Head of caudate nucleus (tissue), 42 donors: ENCODE results near the gene TNIK.
"Not testable (repeated sequence)": the region's sequence is repeated elsewhere in the genome, so short reads cannot be mapped to it uniquely, and the experiment has no call there.

Experiments used
- DNase-seq, 42 donors: peaks; one replicate each; pipeline versions ENCODE4 v3.0.0 to v3.0.0-alpha.2; 2020 to 2021; ENCODE audit warnings: mixed read lengths in 7 of 42
- intact Hi-C: fragments of 100-400 bp; cut with DNase I; formaldehyde crosslinking; loops from one replicate; pipeline ENCODE4 v1.15.0; 2022

TNIK gene

GRCh38 chr3:171123915-171124314, 336.3 kb downstream of the TNIK start:
- DNase-seq, result no peak
- intact Hi-C loops, result no loop called here

- intact Hi-C loops, result no loop called here
- no peak for DNase-seq
These were observed 337.3 kb downstream of the TNIK start for GRCh38 chr3:171122861-171123260.

- intact Hi-C loops, result no loop called here
These were observed 338.0 kb downstream of the TNIK start for GRCh38 chr3:171122240-171122639.

GRCh38 chr3:171121801-171122200, 338.4 kb downstream of the TNIK start:
- intact Hi-C loops, result no loop called here

More at GRCh38 chr3:171122240-171122639, 338.0 kb downstream of the TNIK start:
- peak in 4 of 42 donors; percentile 17 to 59 (median 22) for DNase-seq

GRCh38 chr3:171119402-171119801, 340.8 kb downstream of the TNIK start:
- DNase-seq, intact Hi-C loops: not testable (repeated sequence)

More at GRCh38 chr3:171121801-171122200, 338.4 kb downstream of the TNIK start:
- DNase-seq, result no peak

- DNase-seq, intact Hi-C loops: not testable (repeated sequence)
These were observed 341.2 kb downstream of the TNIK start for GRCh38 chr3:171118993-171119392.

- intact Hi-C loops, result no loop called here
- DNase-seq, result no peak
These were observed 343.3 kb downstream of the TNIK start for GRCh38 chr3:171116824-171117395.

GRCh38 chr3:171116365-171116764, 343.8 kb downstream of the TNIK start:
- intact Hi-C loops, result no loop called here
- no peak for DNase-seq

GRCh38 chr3:171115667-171116066, 344.5 kb downstream of the TNIK start:
- DNase-seq, result peak in 6 of 42 donors; percentile 21 to 59 (median 32)
- intact Hi-C loops, result no loop called here

GRCh38 chr3:171113716-171114115, 346.5 kb downstream of the TNIK start:
- DNase-seq, result no peak
- intact Hi-C loops, result no loop called here

GRCh38 chr3:171110715-171111114, 349.5 kb downstream of the TNIK start:
- intact Hi-C loops, result no loop called here
- no peak for DNase-seq

GRCh38 chr3:171108066-171108465, 352.1 kb downstream of the TNIK start:
- intact Hi-C loops, result no loop called here

GRCh38 chr3:171103185-171103584, 357.0 kb downstream of the TNIK start:
- intact Hi-C loops, result no loop called here
- no peak for DNase-seq

More at GRCh38 chr3:171108066-171108465, 352.1 kb downstream of the TNIK start:
- no peak for DNase-seq

GRCh38 chr3:171101982-171102641, 358.1 kb downstream of the TNIK start:
- DNase-seq, result no peak
- intact Hi-C loops, result no loop called here

GRCh38 chr3:171099911-171100310, 360.3 kb downstream of the TNIK start:
- intact Hi-C loops, result no loop called here
- no peak for DNase-seq

- intact Hi-C loops, result no loop called here
- DNase-seq, result no peak
These were observed 365.1 kb downstream of the TNIK start for GRCh38 chr3:171095063-171095462.

GRCh38 chr3:171094411-171094810, 365.8 kb downstream of the TNIK start:
- DNase-seq, result no peak
- intact Hi-C loops, result no loop called here

- intact Hi-C loops, result no loop called here
These were observed 366.7 kb downstream of the TNIK start for GRCh38 chr3:171093462-171093861.

GRCh38 chr3:171092467-171092911, 367.7 kb downstream of the TNIK start:
- no peak for DNase-seq
- intact Hi-C loops, result no loop called here

More at GRCh38 chr3:171093462-171093861, 366.7 kb downstream of the TNIK start:
- no peak for DNase-seq

GRCh38 chr3:171090321-171090720, 369.9 kb downstream of the TNIK start:
- intact Hi-C loops, result no loop called here
- no peak for DNase-seq
